K562 (cell line): ENCODE data around the gene NHLH2. TPM values are rescaled to one million over a fixed set of nuclear protein-coding genes. Genes with fewer than 3 reads are reported as not detected.

Experiments used
- ATAC-seq: fragments of 200-7000 bp; cut with Tn5 transposase; 3 replicates; pipeline ENCODE4 v1.9.1; 2020; ENCODE audit warnings: moderate library complexity
- BruUV-seq: library from RNA; stranded (reverse); fragments of 400-500 nt; replicated peaks from 2 replicates; lab custom pipeline; 2021; lab: Mats Ljungman, UMichigan
- CTCF ChIA-PET: fragments of 300-600 bp; formaldehyde crosslinking; extraction: SDS; loops from one replicate; lab custom pipeline; 2021; ENCODE audit warnings: low intra/inter-chr PET ratio; lab: Yijun Ruan, JAX
- POLR2A ChIA-PET: fragments of 300-600, 350-650 bp; sonication (Branson Sonifier 250); formaldehyde crosslinking; extraction: SDS; loops from one replicate; lab custom pipeline; 2021; ENCODE audit warnings: antibody characterized with exemption, inconsistent platforms; lab: Yijun Ruan, JAX
- DNase-seq, 4 experiments: peaks; one replicate each; pipeline versions ENCODE4 v3.0.0 to v3.0.0-alpha.2; 2011 to 2018; ENCODE audit warnings: low spot score in 3 of 4, mixed read lengths in 3 of 4; ENCODE audit errors: extremely low read depth in 1 of 4
- FAIRE-seq: peaks from 2 replicates; lab custom pipeline; 2011; peaks lifted over from hg19 to GRCh38; lab: Jason Lieb, UNC
- H2AFZ ChIP-seq: 2 replicates; pipeline ENCODE4 v1.6.0; 2011; ENCODE audit warnings: low read depth, low read length, control low read depth, inconsistent platforms
- H3K27ac ChIP-seq: fragments of 200-600 bp; 3 replicates; pipeline ENCODE4 v1.8.0; 2011; ENCODE audit warnings: low read depth, mild to moderate bottlenecking, control low read depth, inconsistent platforms, low read length, moderate library complexity, mixed read lengths; ENCODE audit errors: extremely low read depth
- H3K27me3 ChIP-seq, 2 experiments: fragments of 300-600 bp in 1 of 2; 2 replicates in 1 of 2; 3 replicates in 1 of 2; pipeline versions ENCODE4 v1.6.0 to v1.8.0; 2011; ENCODE audit warnings: inconsistent platforms in 2 of 2, low read length in 2 of 2, mild to moderate bottlenecking in 1 of 2, mixed read lengths in 1 of 2, moderate library complexity in 1 of 2; ENCODE audit not compliant: control insufficient read depth in 2 of 2, insufficient read depth in 2 of 2
- H3K36me3 ChIP-seq: fragments of 300-600 bp; 3 replicates; pipeline ENCODE4 v1.8.0; 2011; ENCODE audit warnings: mild to moderate bottlenecking, low read length, inconsistent platforms; ENCODE audit not compliant: control insufficient read depth, insufficient read depth
- H3K4me1 ChIP-seq, 2 experiments: fragments of 200-600 bp in 1 of 2; replicated peaks in 1 of 2; 2 replicates in 1 of 2; 3 replicates in 1 of 2; pipeline versions ENCODE4 v1.5.1 to v1.8.0; 2011; ENCODE audit warnings: inconsistent platforms in 2 of 2, low read length in 2 of 2, mild to moderate bottlenecking in 1 of 2, mixed read lengths in 1 of 2, moderate library complexity in 1 of 2; ENCODE audit not compliant: control insufficient read depth in 2 of 2, insufficient read depth in 2 of 2
- H3K4me2 ChIP-seq: 2 replicates; pipeline ENCODE4 v1.6.1; 2011; ENCODE audit warnings: low read length, control low read depth, inconsistent platforms, mixed read lengths; ENCODE audit not compliant: insufficient read depth
- H3K4me3 ChIP-seq: fragments of 200-600 bp; sonication (generic), shearing (Covaris generic); 2 replicates; pipeline ENCODE4 v1.5.1; 2016; ENCODE audit warnings: control low read depth, inconsistent platforms
- H3K79me2 ChIP-seq: fragments of 200-600 bp; 3 replicates; pipeline ENCODE4 v1.8.0; 2011; ENCODE audit warnings: low read length, inconsistent platforms; ENCODE audit not compliant: control insufficient read depth, insufficient read depth
- H3K9ac ChIP-seq, 2 experiments: 2 replicates each; pipeline versions ENCODE4 v1.6.0 to v1.6.1; 2011; ENCODE audit warnings: low read depth in 2 of 2, low read length in 2 of 2, control low read depth in 1 of 2, inconsistent platforms in 1 of 2, mild to moderate bottlenecking in 1 of 2, mixed read lengths in 1 of 2; ENCODE audit not compliant: insufficient read depth in 1 of 2
- H3K9me1 ChIP-seq: one replicate; pipeline ENCODE4 v1.6.0; 2011; ENCODE audit warnings: inconsistent platforms, mild to moderate bottlenecking, low read length, moderate library complexity; ENCODE audit not compliant: control insufficient read depth, insufficient read depth
- H3K9me3 ChIP-seq: replicated peaks from 2 replicates; pipeline ENCODE4 v1.5.1; 2011; ENCODE audit warnings: low read depth, low read length, inconsistent platforms; ENCODE audit not compliant: control insufficient read depth, insufficient read depth
- H4K20me1 ChIP-seq: replicated peaks from 2 replicates; pipeline ENCODE4 v1.6.1; 2011; ENCODE audit warnings: low read length, inconsistent platforms, mixed read lengths; ENCODE audit not compliant: control insufficient read depth, insufficient read depth
- ARID1B ChIP-seq: fragments of 450-650 bp; IDR thresholded peaks from 2 replicates; pipeline ENCODE4 v1.6.1; 2016; ENCODE audit warnings: antibody characterized with exemption, mild to moderate bottlenecking, inconsistent platforms
- CBFA2T2 ChIP-seq: fragments of 450-650 bp; conservative IDR thresholded peaks from 2 replicates; pipeline ENCODE4 v1.6.1; 2017; ENCODE audit warnings: mild to moderate bottlenecking
- CTCFL ChIP-seq: IDR thresholded peaks from 2 replicates; pipeline ENCODE4 v1.6.1; 2011; ENCODE audit warnings: borderline replicate concordance, low read depth, mild to moderate bottlenecking, moderate library complexity, low read length; ENCODE audit not compliant: insufficient read depth, poor library complexity, severe bottlenecking
- ELF4 ChIP-seq: fragments of 450-650 bp; formaldehyde crosslinking; IDR thresholded peaks from 2 replicates; pipeline ENCODE4 v1.4.0; 2022; ENCODE audit warnings: missing genetic modification characterization
- ELK3 ChIP-seq: fragments of 450-650 bp; formaldehyde crosslinking; IDR thresholded peaks from 2 replicates; pipeline ENCODE4 v1.4.0; 2020; ENCODE audit warnings: mild to moderate bottlenecking
- EP400 ChIP-seq: fragments of 450-650 bp; IDR thresholded peaks from 2 replicates; pipeline ENCODE4 v1.6.1; 2017; ENCODE audit warnings: antibody characterized with exemption, mild to moderate bottlenecking, moderate library complexity
- L3MBTL2 ChIP-seq: fragments of 450-650 bp; IDR thresholded peaks from 2 replicates; pipeline ENCODE4 v1.6.1; 2016; ENCODE audit warnings: mild to moderate bottlenecking, moderate library complexity
- LCOR ChIP-seq: sonication (generic); formaldehyde crosslinking; IDR thresholded peaks from 2 replicates; pipeline ENCODE4 v1.8.0; 2022; ENCODE audit warnings: mild to moderate bottlenecking, missing genetic modification reagents
- RBM17 ChIP-seq: fragments of 200-400 bp; formaldehyde crosslinking; IDR thresholded peaks from 2 replicates; pipeline ENCODE4 v1.6.1; 2017; ENCODE audit warnings: low read depth, mild to moderate bottlenecking, low read length, borderline replicate concordance
- SRSF9 ChIP-seq: fragments of 200-400 bp; formaldehyde crosslinking; IDR thresholded peaks from 2 replicates; pipeline ENCODE4 v1.6.1; 2017; ENCODE audit warnings: low read depth, low read length, borderline replicate concordance
- TCF15 ChIP-seq: fragments of 250-450 bp; sonication (Bioruptor Pico); IDR thresholded peaks from 2 replicates; pipeline ENCODE4 v1.8.0; 2022; ENCODE audit warnings: moderate library complexity, mild to moderate bottlenecking, inconsistent platforms
- USF2 ChIP-seq: sonication (generic); formaldehyde crosslinking; IDR thresholded peaks from 2 replicates; pipeline ENCODE4 v1.5.0; 2020; ENCODE audit warnings: missing genetic modification reagents
- ZBTB26 ChIP-seq: fragments of 450-650 bp; formaldehyde crosslinking; IDR thresholded peaks from 2 replicates; pipeline ENCODE4 v1.4.0; 2022; ENCODE audit warnings: missing genetic modification characterization
- ZHX1 ChIP-seq: fragments of 150-350 bp; conservative IDR thresholded peaks from 2 replicates; pipeline ENCODE4 v1.6.1; 2014; ENCODE audit warnings: low read length
- ZNF121 ChIP-seq: sonication (generic); formaldehyde crosslinking; conservative IDR thresholded peaks from 2 replicates; pipeline ENCODE4 v1.8.0; 2022; ENCODE audit warnings: missing genetic modification reagents
- ZNF431 ChIP-seq: sonication (generic); formaldehyde crosslinking; IDR thresholded peaks from 2 replicates; pipeline ENCODE4 v1.8.0; 2022; ENCODE audit warnings: mild to moderate bottlenecking, missing genetic modification reagents
- WGBS: fragments of 100-300 bp; shearing (Covaris generic); methylation state at CpG from one replicate; pipeline ENCODE4 v1.1.6; 2016; ENCODE audit warnings: low coverage, mixed read lengths; ENCODE audit not compliant: insufficient coverage; ENCODE audit errors: missing lambda C conversion rate; 5-methylcytosine and 5-hydroxymethylcytosine counted together
- in situ Hi-C: fragments of 300-500 bp; cut with MboI; formaldehyde crosslinking; loops from 4 replicates; pipeline ENCODE4 v1.15.0; 2018; ENCODE audit warnings: inconsistent platforms, mixed read lengths
- intact Hi-C: fragments of 100-400 bp; cut with micrococcal nuclease; formaldehyde crosslinking; loops from 2 replicates; pipeline ENCODE4 v1.14.2; 2022
- polyA plus RNA-seq, 8 experiments: library from polyadenylated mRNA; depleted of rRNA in 4 of 8; stranded (reverse) in 5 of 8; unstranded in 3 of 8; fragments of >200 nt; fragmentation: Nextera tagmentation in 2 of 8; fragmentation: Illumina TruSeq in 1 of 8; extraction: Ambion mirVana in 2 of 8; extraction: Trizol in 1 of 8; gene quantifications; 2 replicates each; pipeline versions ENCODE4 v1.2.1 to v1.2.3, GENCODE V29; 2011 to 2014; ENCODE audit warnings: inconsistent platforms in 1 of 8, missing spikeins in 1 of 8
- total RNA-seq, 7 experiments: library from RNA; depleted of rRNA in 6 of 7; stranded (reverse); fragments of >200 nt in 6 of 7; fragmentation: Illumina TruSeq in 2 of 7; extraction: Trizol in 2 of 7; gene quantifications; 2 replicates each; pipeline versions ENCODE4 v1.2.1 to v1.2.3, GENCODE V29; 2011 to 2021; ENCODE audit warnings: low replicate concordance in 1 of 7

NHLH2 gene
- total and polyA plus RNA-seq, 9 of the 15 experiments (the other 6 are each of a cell fraction or from before 2014, with no cell fraction given): not detected

- H3K9ac ChIP-seq: no peak overlapping the region
- H3K4me1 ChIP-seq: no peaks in the 10 kb centered on the region
- H3K36me3 ChIP-seq: no peaks in the 10 kb centered on the region
- in situ Hi-C loops: no loop called here
- DNase-seq (no peak), FAIRE-seq (no peak), ATAC-seq (no peak)
- no peaks in the 10 kb centered on the region for H3K27me3 ChIP-seq
- H3K79me2 ChIP-seq: no peaks in the 10 kb centered on the region
- 4% methylated on average over 1 of the region's 1 CpG for WGBS
- no peak overlapping the region for H3K4me2 ChIP-seq
- no TSS peak for BruUV-seq
- ChIA-PET POLR2A (no interaction called here), CTCF (no interaction called here)
- H4K20me1 ChIP-seq: no peaks in the 10 kb centered on the region
- H3K9me1 ChIP-seq: no peaks in the 10 kb centered on the region
- intact Hi-C loops: no loop called here
- no peak overlapping the region for H3K27ac ChIP-seq
- no peak overlapping the region for H3K4me3 ChIP-seq
- H2AFZ ChIP-seq: no peak overlapping the region
- no peaks in the 10 kb centered on the region for H3K9me3 ChIP-seq
- no peak for TF ChIP-seq ZNF121 (CRISPR knock-in tag)
- no peak for TF ChIP-seq L3MBTL2
- no peak for TF ChIP-seq ZHX1
- TF ChIP-seq EP400: no peak
- no peak for TF ChIP-seq ELK3 (CRISPR knock-in tag)
- TF ChIP-seq ZBTB26: no peak
- TF ChIP-seq ARID1B: no peak
- no peak for TF ChIP-seq SRSF9
- no peak for TF ChIP-seq RBM17
- no peak for TF ChIP-seq TCF15 (CRISPR knock-in tag)
- TF ChIP-seq LCOR (CRISPR knock-in tag): no peak
- TF ChIP-seq CBFA2T2: no peak
- no peak for TF ChIP-seq USF2
- no peak for TF ChIP-seq CTCFL
- no peak for TF ChIP-seq ZNF431 (CRISPR knock-in tag)
- TF ChIP-seq ELF4 (CRISPR knock-in tag): no peak
These were observed 6.9 kb upstream of the NHLH2 start for GRCh38 chr1:115847787-115848186.
